K562 (cell line): ENCODE data around the gene GAB2.

Source experiments
- ATF1 ChIP-seq, 2 experiments: fragments of 450-650 bp in 1 of 2; IDR thresholded peaks; 2 replicates each; pipeline ENCODE4 v1.6.1; 2016; ENCODE audit warnings: missing compliant biosample characterization in 1 of 2, missing genetic modification characterization in 1 of 2
- BRF1 ChIP-seq: IDR thresholded peaks from 3 replicates; pipeline ENCODE4 v1.6.1; 2011; ENCODE audit warnings: borderline replicate concordance, mild to moderate bottlenecking; ENCODE audit not compliant: insufficient read length; ENCODE audit errors: extremely low read depth
- CBX8 ChIP-seq: fragments of 200-600 bp; sonication (generic); IDR thresholded peaks from 2 replicates; pipeline ENCODE4 v1.6.1; 2012; ENCODE audit warnings: borderline replicate concordance, mixed run types, low read depth, mild to moderate bottlenecking, moderate library complexity, mixed read lengths, low read length, control low read depth, inconsistent platforms; ENCODE audit not compliant: poor library complexity, severe bottlenecking; ENCODE audit errors: extremely low read depth
- FOXP1 ChIP-seq: sonication (generic); formaldehyde crosslinking; IDR thresholded peaks from 2 replicates; pipeline ENCODE4 v1.8.0; 2022; ENCODE audit warnings: mild to moderate bottlenecking, missing genetic modification reagents
- JUND ChIP-seq, 2 experiments: IDR thresholded peaks; 2 replicates in 1 of 2; 3 replicates in 1 of 2; pipeline ENCODE4 v1.6.1; 2011; ENCODE audit warnings: borderline replicate concordance in 2 of 2, low read depth in 2 of 2, low read length in 2 of 2, improper control_type of control experiment in 1 of 2, missing biosample characterization in 1 of 2, missing genetic modification characterization in 1 of 2, missing genetic modification reagents in 1 of 2
- PRPF4 ChIP-seq: fragments of 200-400 bp; formaldehyde crosslinking; IDR thresholded peaks from one replicate; pipeline ENCODE4 v1.6.1; 2017; ENCODE audit warnings: low read length, low read depth, mild to moderate bottlenecking; ENCODE audit not compliant: insufficient read depth, poor library complexity, severe bottlenecking
- RB1 ChIP-seq: fragments of 450-650 bp; IDR thresholded peaks from 2 replicates; pipeline ENCODE4 v1.6.1; 2017; ENCODE audit warnings: low read depth, mild to moderate bottlenecking
- SRSF9 ChIP-seq: fragments of 200-400 bp; formaldehyde crosslinking; IDR thresholded peaks from 2 replicates; pipeline ENCODE4 v1.6.1; 2017; ENCODE audit warnings: low read depth, low read length, borderline replicate concordance
- ZNF263 ChIP-seq: sonication (generic); formaldehyde crosslinking; IDR thresholded peaks from 2 replicates; pipeline ENCODE4 v1.8.0; 2022; ENCODE audit warnings: mild to moderate bottlenecking, missing genetic modification reagents, borderline replicate concordance
- TF ChIP-seq, protein P1 (sequence below): fragments of 450-650 bp; IDR thresholded peaks from 2 replicates; pipeline ENCODE4 v1.6.1; 2018; ENCODE audit not compliant: partially characterized antibody
- TF ChIP-seq, protein P2 (sequence below): sonication (generic); formaldehyde crosslinking; IDR thresholded peaks from 2 replicates; pipeline ENCODE4 v1.5.0; 2020; ENCODE audit warnings: missing genetic modification reagents
- TF ChIP-seq, protein P3 (sequence below): fragments of 450-650 bp; formaldehyde crosslinking; IDR thresholded peaks from 2 replicates; pipeline ENCODE4 v1.4.0; 2020; ENCODE audit warnings: mild to moderate bottlenecking, mixed read lengths
- TF ChIP-seq, protein P4 (sequence below): fragments of 250-450 bp; sonication (Bioruptor Pico); IDR thresholded peaks from 2 replicates; pipeline ENCODE4 v1.5.0; 2021; ENCODE audit warnings: mild to moderate bottlenecking, moderate library complexity

DNA sequence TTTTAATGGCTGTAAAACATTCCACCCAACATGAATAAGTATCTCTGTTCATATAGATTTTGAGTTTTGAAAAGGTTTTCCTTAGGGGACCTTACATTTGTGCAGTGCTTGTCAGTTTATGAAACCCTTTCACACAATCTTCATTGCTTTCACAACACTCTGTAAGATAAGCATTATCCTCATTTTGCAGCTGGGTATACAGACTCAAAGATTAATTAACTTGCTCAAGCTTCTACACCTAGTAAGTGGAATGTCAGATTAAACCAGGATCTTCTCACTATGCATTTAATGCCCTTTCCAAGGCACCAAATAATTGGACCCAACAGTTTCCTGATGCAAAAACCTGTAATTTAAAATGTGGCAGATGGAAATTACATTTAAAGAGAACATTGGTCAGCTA is 11.6 kb upstream of the GAB2 start:
- TF ChIP-seq JUND (IDR thresholded peaks at IDR 0.05; ENCODE audit: borderline replicate concordance, low read depth, low read length) (peak; percentile 27; the same call in 1 of the 2 replicates), JUND (tag; IDR thresholded peaks at IDR 0.05; ENCODE audit: borderline replicate concordance, low read depth, low read length) (no peak; the same call in 2 of the 3 replicates), PRPF4 (no peak), RB1 (no peak), CBX8 (no peak), FOXP1 (no peak), ZNF263 (no peak), ATF1 (CRISPR knock-in tag; IDR thresholded peaks at IDR 0.05) (no peak), ATF1 (tag; IDR thresholded peaks at IDR 0.05) (no peak), BRF1 (no peak), SRSF9 (no peak)
- TF ChIP-seq, protein P1, sequence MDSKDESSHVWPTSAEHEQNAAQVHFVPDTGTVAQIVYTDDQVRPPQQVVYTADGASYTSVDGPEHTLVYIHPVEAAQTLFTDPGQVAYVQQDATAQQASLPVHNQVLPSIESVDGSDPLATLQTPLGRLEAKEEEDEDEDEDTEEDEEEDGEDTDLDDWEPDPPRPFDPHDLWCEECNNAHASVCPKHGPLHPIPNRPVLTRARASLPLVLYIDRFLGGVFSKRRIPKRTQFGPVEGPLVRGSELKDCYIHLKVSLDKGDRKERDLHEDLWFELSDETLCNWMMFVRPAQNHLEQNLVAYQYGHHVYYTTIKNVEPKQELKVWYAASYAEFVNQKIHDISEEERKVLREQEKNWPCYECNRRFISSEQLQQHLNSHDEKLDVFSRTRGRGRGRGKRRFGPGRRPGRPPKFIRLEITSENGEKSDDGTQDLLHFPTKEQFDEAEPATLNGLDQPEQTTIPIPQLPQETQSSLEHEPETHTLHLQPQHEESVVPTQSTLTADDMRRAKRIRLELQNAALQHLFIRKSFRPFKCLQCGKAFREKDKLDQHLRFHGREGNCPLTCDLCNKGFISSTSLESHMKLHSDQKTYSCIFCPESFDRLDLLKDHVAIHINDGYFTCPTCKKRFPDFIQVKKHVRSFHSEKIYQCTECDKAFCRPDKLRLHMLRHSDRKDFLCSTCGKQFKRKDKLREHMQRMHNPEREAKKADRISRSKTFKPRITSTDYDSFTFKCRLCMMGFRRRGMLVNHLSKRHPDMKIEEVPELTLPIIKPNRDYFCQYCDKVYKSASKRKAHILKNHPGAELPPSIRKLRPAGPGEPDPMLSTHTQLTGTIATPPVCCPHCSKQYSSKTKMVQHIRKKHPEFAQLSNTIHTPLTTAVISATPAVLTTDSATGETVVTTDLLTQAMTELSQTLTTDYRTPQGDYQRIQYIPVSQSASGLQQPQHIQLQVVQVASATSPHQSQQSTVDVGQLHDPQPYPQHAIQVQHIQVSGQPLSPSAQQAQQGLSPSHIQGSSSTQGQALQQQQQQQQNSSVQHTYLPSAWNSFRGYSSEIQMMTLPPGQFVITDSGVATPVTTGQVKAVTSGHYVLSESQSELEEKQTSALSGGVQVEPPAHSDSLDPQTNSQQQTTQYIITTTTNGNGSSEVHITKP, result no peak
- TF ChIP-seq, protein P2, sequence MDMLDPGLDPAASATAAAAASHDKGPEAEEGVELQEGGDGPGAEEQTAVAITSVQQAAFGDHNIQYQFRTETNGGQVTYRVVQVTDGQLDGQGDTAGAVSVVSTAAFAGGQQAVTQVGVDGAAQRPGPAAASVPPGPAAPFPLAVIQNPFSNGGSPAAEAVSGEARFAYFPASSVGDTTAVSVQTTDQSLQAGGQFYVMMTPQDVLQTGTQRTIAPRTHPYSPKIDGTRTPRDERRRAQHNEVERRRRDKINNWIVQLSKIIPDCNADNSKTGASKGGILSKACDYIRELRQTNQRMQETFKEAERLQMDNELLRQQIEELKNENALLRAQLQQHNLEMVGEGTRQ (CRISPR knock-in tag), result no peak
- TF ChIP-seq, protein P3, sequence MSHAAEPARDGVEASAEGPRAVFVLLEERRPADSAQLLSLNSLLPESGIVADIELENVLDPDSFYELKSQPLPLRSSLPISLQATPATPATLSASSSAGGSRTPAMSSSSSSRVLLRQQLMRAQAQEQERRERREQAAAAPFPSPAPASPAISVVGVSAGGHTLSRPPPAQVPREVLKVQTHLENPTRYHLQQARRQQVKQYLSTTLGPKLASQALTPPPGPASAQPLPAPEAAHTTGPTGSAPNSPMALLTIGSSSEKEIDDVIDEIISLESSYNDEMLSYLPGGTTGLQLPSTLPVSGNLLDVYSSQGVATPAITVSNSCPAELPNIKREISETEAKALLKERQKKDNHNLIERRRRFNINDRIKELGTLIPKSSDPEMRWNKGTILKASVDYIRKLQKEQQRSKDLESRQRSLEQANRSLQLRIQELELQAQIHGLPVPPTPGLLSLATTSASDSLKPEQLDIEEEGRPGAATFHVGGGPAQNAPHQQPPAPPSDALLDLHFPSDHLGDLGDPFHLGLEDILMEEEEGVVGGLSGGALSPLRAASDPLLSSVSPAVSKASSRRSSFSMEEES (CRISPR knock-in tag), result no peak
- TF ChIP-seq, protein P4, sequence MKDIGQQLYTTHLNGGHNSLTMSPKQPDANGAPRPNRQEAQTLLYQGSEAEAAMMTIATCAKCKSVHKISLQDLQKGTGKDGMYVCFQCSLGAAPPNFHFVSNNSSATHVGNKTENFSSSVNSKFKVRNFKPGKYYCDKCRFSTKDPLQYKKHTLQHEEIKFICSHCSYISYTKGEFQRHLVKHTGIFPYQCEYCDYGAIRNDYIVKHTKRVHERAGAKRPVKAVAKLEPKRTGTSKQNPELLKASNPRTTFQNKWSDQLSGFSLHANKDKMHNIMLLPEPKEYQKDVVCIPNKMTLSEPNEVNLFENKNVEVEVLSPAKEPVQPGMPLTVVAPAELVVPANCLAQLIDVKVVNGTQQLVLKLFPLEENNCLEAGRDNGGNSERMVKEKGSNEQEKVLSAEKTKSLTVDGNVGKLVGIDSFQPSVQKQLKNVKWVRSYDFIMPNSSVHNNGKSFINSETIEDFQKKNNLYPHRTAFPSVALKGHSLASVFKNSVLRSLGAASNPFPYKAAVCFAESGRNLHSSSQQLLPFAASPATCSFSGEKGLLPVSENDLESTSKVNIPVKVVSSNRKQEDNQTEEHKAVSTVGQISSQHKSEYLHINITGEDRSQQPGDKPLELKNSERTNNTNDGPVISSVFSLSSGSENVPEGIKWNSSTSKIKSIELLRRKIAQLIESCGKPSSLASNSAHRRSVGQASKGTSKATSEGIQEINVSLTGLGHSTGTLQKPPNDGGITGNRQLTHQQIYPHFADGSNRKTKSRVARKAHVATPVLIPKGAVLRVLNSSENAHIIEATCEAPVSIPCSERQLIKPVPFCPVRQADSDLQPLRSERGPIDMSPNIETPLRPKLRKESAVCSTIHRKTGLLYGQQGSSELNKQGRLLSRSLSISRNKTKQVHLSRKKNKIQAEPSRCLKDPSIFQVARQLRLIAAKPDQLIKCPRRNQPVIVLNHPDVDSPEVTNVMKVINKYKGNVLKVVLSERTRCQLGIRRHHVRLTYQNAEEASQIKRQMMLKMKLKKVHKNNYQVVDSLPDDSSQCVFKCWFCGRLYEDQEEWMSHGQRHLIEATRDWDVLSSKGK (CRISPR knock-in tag), result no peak
